GM10266 (cell line): ENCODE results near the gene METTL21A.
"Not testable (repeated sequence)": the region's sequence is repeated elsewhere in the genome, so short reads cannot be mapped to it uniquely, and the experiment has no call there.

Experiments used
- DNase-seq: peaks from one replicate; pipeline ENCODE4 v3.0.0; 2012; ENCODE audit errors: extremely low spot score
- TF ChIP-seq, protein P1 (sequence below): IDR thresholded peaks from 2 replicates; pipeline ENCODE4 v1.5.1; 2012; ENCODE audit warnings: mild to moderate bottlenecking, low read depth; ENCODE audit not compliant: control insufficient read depth, insufficient read depth; ENCODE audit errors: missing control alignments

METTL21A gene

DNA sequence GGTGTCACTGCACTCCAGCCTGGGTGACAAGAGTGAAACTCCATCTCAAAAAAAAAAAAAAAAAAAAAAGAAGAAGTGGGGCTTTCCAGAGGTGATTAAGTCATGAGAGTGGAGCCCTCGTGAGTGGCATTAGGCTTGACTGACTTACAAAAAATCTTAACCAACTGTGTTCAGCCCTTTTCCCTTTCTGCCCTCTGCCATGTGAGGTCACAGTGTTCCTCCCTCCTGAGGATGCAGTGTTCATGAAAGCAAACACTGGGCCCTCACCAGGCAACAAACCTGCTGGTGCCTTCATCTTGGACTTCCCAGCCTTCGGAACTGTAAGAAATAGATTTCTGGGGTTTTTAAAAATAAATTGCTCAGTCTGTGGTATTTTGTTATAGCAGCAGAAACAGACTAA lies 37.0 kb upstream of the METTL21A start:
- peak; percentile 49 for DNase-seq
- TF ChIP-seq, protein P1, sequence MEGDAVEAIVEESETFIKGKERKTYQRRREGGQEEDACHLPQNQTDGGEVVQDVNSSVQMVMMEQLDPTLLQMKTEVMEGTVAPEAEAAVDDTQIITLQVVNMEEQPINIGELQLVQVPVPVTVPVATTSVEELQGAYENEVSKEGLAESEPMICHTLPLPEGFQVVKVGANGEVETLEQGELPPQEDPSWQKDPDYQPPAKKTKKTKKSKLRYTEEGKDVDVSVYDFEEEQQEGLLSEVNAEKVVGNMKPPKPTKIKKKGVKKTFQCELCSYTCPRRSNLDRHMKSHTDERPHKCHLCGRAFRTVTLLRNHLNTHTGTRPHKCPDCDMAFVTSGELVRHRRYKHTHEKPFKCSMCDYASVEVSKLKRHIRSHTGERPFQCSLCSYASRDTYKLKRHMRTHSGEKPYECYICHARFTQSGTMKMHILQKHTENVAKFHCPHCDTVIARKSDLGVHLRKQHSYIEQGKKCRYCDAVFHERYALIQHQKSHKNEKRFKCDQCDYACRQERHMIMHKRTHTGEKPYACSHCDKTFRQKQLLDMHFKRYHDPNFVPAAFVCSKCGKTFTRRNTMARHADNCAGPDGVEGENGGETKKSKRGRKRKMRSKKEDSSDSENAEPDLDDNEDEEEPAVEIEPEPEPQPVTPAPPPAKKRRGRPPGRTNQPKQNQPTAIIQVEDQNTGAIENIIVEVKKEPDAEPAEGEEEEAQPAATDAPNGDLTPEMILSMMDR = no peak

DNA sequence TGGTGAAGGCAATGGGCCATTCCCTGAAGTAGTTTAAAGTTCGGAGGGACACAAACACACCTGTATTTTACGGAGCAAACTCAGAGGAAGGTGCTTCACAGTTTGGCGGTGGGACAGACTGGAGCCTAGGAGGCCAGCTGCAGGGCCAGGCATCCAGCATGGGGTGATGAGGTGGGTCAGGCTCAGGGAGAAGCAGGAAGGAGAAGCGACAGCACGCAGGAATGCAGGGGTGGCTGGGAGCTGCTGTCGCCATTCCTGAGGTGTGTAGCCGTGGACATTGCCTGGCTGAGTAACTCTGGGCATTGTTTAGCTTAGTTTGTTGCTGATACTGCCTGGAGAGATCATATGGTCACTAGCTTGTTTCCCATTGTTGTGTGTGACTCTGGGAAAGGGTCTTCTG lies 35.8 kb upstream of the METTL21A start:
- DNase-seq = no peak
- TF ChIP-seq, protein P1 = no peak

DNA sequence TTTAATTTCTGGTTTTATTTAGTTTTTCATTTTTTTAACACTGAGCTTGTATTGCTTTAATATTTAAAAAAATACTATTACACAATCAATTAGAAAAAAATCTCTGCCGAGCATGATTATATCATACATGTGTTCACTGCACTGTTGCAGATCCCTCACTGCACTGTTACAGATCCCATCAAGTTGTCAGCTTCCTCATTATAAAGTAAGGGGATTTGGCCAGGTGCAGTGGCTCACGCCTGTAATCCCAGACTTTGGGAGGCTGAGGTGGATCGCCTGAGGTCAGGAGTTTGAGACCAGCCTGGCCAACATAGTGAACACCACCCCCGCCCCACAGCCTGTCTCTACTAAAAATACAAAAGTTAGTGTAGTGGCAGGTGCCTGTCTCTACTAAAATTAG lies 33.0 kb upstream of the METTL21A start:
- DNase-seq = no peak
- TF ChIP-seq, protein P1 = no peak

DNA sequence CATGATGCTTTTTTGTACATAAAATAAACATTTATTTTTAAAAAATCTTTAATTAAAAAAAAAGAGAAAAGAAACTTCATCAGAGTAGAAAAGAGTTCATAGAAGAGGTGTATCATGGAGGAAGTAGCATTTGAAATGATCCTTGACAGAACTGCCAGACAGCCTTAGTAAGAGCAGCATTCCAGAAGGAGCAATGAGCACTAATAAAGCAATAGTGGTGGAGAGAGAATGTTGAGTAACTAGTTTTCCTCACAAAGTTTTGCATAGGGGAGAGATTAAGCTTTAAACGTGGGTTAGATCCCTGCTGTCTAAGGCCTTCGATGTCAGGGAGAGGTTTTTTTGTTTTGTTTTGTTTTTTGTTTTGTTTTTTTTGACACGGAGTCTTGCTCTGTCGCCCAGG lies 29.8 kb upstream of the METTL21A start:
- TF ChIP-seq, protein P1 = no peak
- no peak for DNase-seq

DNA sequence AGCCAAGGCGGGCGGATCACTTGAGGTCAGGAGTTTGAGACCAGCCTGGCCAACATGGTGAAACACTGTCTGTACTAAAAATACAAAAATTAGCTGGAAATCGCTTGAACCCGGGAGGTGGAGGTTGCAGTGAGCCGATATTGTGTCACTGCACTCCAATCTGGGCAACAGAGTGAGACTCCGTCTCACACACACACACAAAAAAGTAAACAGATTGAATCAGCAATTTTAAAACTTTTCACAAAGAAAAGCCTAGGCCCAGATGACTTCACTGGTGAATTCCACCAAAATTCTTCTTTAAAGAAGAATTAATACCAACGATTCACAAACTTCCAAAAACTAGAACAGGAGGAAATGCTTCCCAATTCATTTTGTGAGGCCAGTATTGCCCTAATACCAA lies 21.4 kb upstream of the METTL21A start:
- not testable (repeated sequence) for DNase-seq

DNA sequence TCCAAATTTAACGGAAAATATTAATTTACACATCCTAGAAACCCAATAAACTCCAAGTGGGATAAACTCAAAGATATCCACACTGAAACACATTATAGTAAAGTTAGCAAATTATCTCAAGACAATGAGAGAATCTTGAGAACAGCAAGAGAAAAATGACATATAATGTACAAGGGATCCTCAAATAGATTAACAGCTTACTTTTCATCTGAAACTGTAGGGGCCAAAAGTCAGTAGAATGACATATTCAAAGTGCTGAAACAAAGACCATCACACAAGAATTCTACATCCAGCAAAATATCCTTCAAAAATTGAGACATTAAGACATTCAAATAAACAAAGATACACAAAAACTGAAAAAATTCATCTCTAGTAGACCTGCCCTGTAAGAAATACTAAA lies 18.7 kb upstream of the METTL21A start:
- TF ChIP-seq, protein P1 = no peak
- no peak for DNase-seq

DNA sequence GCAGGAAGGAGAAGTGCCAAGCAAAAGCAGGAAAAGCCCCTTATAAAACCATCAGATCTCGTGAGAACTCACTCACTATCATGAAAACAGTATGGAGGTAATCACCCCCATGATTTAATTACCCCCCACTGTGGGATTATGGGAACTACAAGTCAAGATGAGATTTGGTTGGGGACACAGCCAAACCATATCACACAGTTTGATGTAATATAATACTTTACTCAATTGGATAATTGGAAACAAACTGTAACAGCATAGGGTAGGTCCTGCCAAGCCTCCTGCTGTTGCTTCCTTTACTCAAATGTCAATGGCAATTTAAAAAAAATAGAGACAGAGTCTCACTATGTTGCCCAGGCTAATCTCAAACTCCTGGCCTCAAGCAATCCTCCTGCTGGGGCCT lies 15.5 kb upstream of the METTL21A start:
- DNase-seq = no peak
- TF ChIP-seq, protein P1 = no peak

DNA sequence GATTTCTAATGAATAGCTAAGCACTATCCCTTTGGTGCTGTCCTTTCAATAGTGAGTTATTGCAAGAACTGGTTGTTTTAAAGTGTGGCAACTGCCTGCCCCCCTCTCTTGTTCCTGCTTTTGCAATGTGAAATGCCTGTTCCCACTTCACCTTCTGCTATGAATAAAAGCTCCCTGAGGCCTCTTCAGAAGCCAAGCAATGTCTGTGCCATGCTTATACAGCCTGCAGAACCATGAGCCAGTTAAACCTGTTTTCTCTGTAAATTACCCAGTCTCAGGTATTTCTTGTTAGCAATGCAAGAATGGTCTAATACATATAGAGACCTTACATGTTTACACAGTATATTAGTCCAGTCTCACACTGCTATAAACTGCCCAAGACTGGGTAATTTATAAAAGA lies 15.0 kb upstream of the METTL21A start:
- no peak for DNase-seq
- TF ChIP-seq, protein P1 = no peak

DNA sequence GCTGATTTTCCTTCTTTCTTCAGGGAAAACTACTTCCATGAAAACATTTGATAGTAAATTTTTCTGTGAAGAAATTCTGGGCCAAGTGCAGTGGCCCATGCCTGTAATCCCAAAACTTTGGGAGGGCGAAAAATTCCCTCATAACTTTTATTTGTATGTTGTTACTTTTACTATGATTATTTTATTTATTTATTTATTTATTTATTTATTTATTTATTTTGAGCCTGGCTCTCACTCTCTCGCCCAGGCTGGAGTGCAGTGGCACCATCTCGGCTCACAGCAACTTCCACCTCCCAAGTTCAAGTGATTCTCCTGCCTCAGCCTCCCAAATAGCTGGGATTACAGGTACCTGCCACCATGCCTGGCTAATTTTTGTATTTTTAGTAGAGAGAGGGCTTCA lies 14.1 kb upstream of the METTL21A start:
- DNase-seq = not testable (repeated sequence)
